NCI-H226 (cell line): ENCODE data around the gene MSRB2.

Experiments
- DNase-seq: peaks from one replicate; pipeline ENCODE4 v3.0.0-alpha.2; 2015

The MSRB2 gene

GRCh38 chr10:23114228-23114850 is 19.0 kb downstream of the MSRB2 start:
- DNase-seq, result no peak

GRCh38 chr10:23116486-23117205 is 21.3 kb downstream of the MSRB2 start:
- no peak for DNase-seq

- no peak for DNase-seq
These were observed 24.9 kb downstream of the MSRB2 start for GRCh38 chr10:23120001-23120934.

- no peak for DNase-seq
These were observed 25.8 kb downstream of the MSRB2 start for GRCh38 chr10:23121135-23121534.

- no peak for DNase-seq
These were observed 41.1 kb downstream of the MSRB2 start for GRCh38 chr10:23136462-23136861.

GRCh38 chr10:23139677-23140076 is 44.3 kb downstream of the MSRB2 start:
- no peak for DNase-seq

GRCh38 chr10:23141995-23142394 is 46.6 kb downstream of the MSRB2 start:
- no peak for DNase-seq

GRCh38 chr10:23146258-23146657 is 50.9 kb downstream of the MSRB2 start:
- DNase-seq, result no peak

- no peak for DNase-seq
These were observed 51.7 kb downstream of the MSRB2 start for GRCh38 chr10:23147035-23147434.

- DNase-seq, result no peak
These were observed 52.8 kb downstream of the MSRB2 start for GRCh38 chr10:23148214-23148613.

GRCh38 chr10:23150091-23150490 is 54.7 kb downstream of the MSRB2 start:
- no peak for DNase-seq

- no peak for DNase-seq
These were observed 55.2 kb downstream of the MSRB2 start for GRCh38 chr10:23150610-23151009.

GRCh38 chr10:23151071-23151470 is 55.7 kb downstream of the MSRB2 start:
- DNase-seq, result no peak

- DNase-seq, result no peak
These were observed 59.8 kb downstream of the MSRB2 start for GRCh38 chr10:23155169-23155568.

GRCh38 chr10:23156447-23157150 is 61.2 kb downstream of the MSRB2 start:
- DNase-seq, result no peak

GRCh38 chr10:23157239-23157681 is 61.9 kb downstream of the MSRB2 start:
- no peak for DNase-seq

- DNase-seq, result peak; percentile 18
These were observed 62.5 kb downstream of the MSRB2 start for GRCh38 chr10:23157691-23158369.

GRCh38 chr10:23158370-23158769 is 63.0 kb downstream of the MSRB2 start:
- DNase-seq, result peak; percentile 26

GRCh38 chr10:23171232-23171876 is 76.0 kb downstream of the MSRB2 start:
- no peak for DNase-seq
